GM12874 (cell line): Measurements from ENCODE around the gene GADD45GIP1.

Experiments used
- CTCF ChIP-seq: IDR thresholded peaks from 2 replicates; pipeline ENCODE4 v1.5.1; 2011; ENCODE audit warnings: low read depth, mild to moderate bottlenecking, control low read depth, low read length, moderate library complexity; ENCODE audit not compliant: insufficient read depth

Gene GADD45GIP1

GRCh38 chr19:12949363-12950283, 7.4 kb downstream of the GADD45GIP1 start:
- TF ChIP-seq CTCF, result no peak

DNA sequence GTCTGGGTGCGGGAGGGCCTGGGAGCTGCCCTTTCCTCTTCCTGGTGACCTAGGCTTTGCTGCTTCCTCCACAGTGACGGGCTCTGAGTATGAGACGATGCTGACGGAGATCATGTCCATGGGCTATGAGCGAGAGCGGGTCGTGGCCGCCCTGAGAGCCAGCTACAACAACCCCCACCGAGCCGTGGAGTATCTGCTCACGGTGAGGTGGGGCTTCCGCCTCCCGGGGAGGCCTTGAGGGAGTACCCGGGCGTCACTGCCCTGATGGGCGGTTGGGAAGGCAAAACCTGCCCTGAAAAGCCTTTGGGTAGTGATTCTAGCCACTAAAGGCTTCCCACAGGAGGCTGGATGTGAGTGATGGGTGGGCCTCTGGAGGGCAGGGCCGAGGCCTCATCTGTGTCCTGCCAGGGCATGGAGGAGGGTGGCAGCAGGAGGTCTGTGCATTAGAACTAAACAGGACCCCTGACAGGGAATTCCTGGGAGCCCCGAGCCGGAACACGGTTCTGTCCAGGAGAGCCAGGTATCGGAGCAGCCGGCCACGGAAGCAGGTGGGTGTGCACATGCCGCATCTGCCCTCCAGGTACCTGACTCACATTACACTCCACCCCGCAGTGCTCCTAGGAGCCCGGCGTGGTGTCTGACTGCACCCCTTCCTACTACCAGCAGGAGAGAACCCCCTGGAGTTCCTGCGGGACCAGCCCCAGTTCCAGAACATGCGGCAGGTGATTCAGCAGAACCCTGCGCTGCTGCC, 8.2 kb downstream of the GADD45GIP1 start:
- TF ChIP-seq CTCF, result no peak

- TF ChIP-seq CTCF, result no peak
These were observed 9.1 kb downstream of the GADD45GIP1 start for GRCh38 chr19:12947702-12948611.

GRCh38 chr19:12946731-12947496, 10.1 kb downstream of the GADD45GIP1 start:
- no peak for TF ChIP-seq CTCF

- TF ChIP-seq CTCF, result no peak
These were observed 10.8 kb downstream of the GADD45GIP1 start for GRCh38 chr19:12946092-12946721.

DNA sequence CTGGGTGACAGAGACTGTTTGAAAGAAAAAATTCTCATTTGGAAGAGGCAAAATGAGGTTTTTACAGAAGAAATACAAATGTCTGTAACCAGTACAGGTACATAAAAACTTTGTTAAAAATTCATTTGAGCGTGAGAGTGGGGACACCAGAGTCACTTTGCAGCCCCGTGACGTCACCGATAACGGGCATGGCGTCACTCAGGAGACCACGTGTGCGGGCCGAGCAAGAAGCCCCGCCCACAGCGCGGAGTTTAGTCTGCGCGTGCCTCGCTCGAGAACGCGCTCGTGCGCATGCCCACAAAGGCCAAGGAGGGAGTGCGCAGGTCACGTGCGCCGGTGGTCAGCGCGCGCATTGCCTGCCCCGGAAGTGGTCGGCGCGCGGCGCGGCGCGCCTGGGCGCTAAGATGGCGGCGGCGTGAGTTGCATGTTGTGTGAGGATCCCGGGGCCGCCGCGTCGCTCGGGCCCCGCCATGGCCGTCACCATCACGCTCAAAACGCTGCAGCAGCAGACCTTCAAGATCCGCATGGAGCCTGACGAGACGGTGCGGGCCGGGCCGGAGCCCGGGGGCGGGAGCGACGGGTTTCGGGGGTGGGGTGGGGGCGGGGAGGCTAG, 11.4 kb downstream of the GADD45GIP1 start, which contains the start of gene RAD23A:
Gene RAD23A, plus strand, starts transcription at position 384 of the 613 bp plus-strand sequence. Its CDS starts 87 bp downstream, at position 471.
- TF ChIP-seq CTCF, result no peak
